ENCODE measurements around the gene HSD17B3. TPM values are rescaled to one million over a fixed set of nuclear protein-coding genes. Genes with fewer than 3 reads are reported as not detected.

HSD17B3 gene
- total and polyA plus RNA-seq, 2 experiments from 2014 or later: not detected

- no peaks in the 10 kb centered on the region for H4K20me1 ChIP-seq (replicated peaks; ENCODE audit: insufficient read depth)
- H3K9me2 ChIP-seq (ENCODE audit: insufficient read depth): peaks cover 9% of the 10 kb centered on the region; the same call in 1 of the 2 replicates
- H3K4me1 ChIP-seq (ENCODE audit: insufficient read depth): peaks cover 14% of the 10 kb centered on the region
- Mint-ChIP-seq H3K27me3 (ENCODE audit: insufficient read depth, low read depth, poor library complexity) (peaks cover 7% of the 10 kb centered on the region), H3K36me3 (ENCODE audit: low read depth) (peaks cover 13% of the 10 kb centered on the region), H3K27ac (no peak overlapping the region), H3K9me3 (peaks cover 10% of the 10 kb centered on the region; the same call in 2 of the 3 replicates), H3K4me1 (peaks cover 10% of the 10 kb centered on the region), H3K4me3 (no peak overlapping the region)
- H3K4me2 ChIP-seq: no peak overlapping the region
- H2AFZ ChIP-seq: peak overlapping the region; percentile 49; the same call in 1 of the 2 replicates
- H3K27ac ChIP-seq (ENCODE audit: low read depth): no peak overlapping the region
- no peaks in the 10 kb centered on the region for H3F3A ChIP-seq (replicated peaks; ENCODE audit: low read depth)
- H3K36me3 ChIP-seq (ENCODE audit: insufficient read depth): no peaks in the 10 kb centered on the region
- ATAC-seq (no peak), DNase-seq (ENCODE audit: low spot score) (no peak)
- H3K79me2 ChIP-seq (replicated peaks; ENCODE audit: insufficient read depth): no peaks in the 10 kb centered on the region
- no peak overlapping the region for H3K4me3 ChIP-seq
- no peak for TF ChIP-seq JUNB (IDR thresholded peaks at IDR 0.05; ENCODE audit: unreplicated experiment)
- TF ChIP-seq ZNF114 (CRISPR knock-in tag; IDR thresholded peaks at IDR 0.05): no peak
- TF ChIP-seq, protein P1, sequence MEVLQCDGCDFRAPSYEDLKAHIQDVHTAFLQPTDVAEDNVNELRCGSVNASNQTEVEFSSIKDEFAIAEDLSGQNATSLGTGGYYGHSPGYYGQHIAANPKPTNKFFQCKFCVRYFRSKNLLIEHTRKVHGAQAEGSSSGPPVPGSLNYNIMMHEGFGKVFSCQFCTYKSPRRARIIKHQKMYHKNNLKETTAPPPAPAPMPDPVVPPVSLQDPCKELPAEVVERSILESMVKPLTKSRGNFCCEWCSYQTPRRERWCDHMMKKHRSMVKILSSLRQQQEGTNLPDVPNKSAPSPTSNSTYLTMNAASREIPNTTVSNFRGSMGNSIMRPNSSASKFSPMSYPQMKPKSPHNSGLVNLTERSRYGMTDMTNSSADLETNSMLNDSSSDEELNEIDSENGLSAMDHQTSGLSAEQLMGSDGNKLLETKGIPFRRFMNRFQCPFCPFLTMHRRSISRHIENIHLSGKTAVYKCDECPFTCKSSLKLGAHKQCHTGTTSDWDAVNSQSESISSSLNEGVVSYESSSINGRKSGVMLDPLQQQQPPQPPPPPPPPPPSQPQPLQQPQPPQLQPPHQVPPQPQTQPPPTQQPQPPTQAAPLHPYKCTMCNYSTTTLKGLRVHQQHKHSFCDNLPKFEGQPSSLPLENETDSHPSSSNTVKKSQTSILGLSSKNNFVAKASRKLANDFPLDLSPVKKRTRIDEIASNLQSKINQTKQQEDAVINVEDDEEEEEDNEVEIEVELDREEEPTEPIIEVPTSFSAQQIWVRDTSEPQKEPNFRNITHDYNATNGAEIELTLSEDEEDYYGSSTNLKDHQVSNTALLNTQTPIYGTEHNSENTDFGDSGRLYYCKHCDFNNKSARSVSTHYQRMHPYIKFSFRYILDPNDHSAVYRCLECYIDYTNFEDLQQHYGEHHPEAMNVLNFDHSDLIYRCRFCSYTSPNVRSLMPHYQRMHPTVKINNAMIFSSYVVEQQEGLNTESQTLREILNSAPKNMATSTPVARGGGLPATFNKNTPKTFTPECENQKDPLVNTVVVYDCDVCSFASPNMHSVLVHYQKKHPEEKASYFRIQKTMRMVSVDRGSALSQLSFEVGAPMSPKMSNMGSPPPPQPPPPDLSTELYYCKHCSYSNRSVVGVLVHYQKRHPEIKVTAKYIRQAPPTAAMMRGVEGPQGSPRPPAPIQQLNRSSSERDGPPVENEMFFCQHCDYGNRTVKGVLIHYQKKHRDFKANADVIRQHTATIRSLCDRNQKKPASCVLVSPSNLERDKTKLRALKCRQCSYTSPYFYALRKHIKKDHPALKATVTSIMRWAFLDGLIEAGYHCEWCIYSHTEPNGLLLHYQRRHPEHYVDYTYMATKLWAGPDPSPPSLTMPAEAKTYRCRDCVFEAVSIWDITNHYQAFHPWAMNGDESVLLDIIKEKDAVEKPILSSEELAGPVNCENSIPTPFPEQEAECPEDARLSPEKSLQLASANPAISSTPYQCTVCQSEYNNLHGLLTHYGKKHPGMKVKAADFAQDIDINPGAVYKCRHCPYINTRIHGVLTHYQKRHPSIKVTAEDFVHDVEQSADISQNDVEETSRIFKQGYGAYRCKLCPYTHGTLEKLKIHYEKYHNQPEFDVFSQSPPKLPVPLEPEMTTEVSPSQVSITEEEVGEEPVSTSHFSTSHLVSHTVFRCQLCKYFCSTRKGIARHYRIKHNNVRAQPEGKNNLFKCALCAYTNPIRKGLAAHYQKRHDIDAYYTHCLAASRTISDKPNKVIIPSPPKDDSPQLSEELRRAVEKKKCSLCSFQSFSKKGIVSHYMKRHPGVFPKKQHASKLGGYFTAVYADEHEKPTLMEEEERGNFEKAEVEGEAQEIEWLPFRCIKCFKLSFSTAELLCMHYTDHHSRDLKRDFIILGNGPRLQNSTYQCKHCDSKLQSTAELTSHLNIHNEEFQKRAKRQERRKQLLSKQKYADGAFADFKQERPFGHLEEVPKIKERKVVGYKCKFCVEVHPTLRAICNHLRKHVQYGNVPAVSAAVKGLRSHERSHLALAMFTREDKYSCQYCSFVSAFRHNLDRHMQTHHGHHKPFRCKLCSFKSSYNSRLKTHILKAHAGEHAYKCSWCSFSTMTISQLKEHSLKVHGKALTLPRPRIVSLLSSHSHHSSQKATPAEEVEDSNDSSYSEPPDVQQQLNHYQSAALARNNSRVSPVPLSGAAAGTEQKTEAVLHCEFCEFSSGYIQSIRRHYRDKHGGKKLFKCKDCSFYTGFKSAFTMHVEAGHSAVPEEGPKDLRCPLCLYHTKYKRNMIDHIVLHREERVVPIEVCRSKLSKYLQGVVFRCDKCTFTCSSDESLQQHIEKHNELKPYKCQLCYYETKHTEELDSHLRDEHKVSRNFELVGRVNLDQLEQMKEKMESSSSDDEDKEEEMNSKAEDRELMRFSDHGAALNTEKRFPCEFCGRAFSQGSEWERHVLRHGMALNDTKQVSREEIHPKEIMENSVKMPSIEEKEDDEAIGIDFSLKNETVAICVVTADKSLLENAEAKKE (CRISPR knock-in tag; IDR thresholded peaks at IDR 0.05): no peak
- TF ChIP-seq, protein P2, sequence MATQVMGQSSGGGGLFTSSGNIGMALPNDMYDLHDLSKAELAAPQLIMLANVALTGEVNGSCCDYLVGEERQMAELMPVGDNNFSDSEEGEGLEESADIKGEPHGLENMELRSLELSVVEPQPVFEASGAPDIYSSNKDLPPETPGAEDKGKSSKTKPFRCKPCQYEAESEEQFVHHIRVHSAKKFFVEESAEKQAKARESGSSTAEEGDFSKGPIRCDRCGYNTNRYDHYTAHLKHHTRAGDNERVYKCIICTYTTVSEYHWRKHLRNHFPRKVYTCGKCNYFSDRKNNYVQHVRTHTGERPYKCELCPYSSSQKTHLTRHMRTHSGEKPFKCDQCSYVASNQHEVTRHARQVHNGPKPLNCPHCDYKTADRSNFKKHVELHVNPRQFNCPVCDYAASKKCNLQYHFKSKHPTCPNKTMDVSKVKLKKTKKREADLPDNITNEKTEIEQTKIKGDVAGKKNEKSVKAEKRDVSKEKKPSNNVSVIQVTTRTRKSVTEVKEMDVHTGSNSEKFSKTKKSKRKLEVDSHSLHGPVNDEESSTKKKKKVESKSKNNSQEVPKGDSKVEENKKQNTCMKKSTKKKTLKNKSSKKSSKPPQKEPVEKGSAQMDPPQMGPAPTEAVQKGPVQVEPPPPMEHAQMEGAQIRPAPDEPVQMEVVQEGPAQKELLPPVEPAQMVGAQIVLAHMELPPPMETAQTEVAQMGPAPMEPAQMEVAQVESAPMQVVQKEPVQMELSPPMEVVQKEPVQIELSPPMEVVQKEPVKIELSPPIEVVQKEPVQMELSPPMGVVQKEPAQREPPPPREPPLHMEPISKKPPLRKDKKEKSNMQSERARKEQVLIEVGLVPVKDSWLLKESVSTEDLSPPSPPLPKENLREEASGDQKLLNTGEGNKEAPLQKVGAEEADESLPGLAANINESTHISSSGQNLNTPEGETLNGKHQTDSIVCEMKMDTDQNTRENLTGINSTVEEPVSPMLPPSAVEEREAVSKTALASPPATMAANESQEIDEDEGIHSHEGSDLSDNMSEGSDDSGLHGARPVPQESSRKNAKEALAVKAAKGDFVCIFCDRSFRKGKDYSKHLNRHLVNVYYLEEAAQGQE (IDR thresholded peaks at IDR 0.05; ENCODE audit: unreplicated experiment): no peak
- TF ChIP-seq EZH2phosphoT487 (IDR thresholded peaks at IDR 0.05; ENCODE audit: unreplicated experiment): no peak
- TF ChIP-seq EZH2 (IDR thresholded peaks at IDR 0.05; ENCODE audit: low read depth, unreplicated experiment): no peak
- TF ChIP-seq POLR2AphosphoS5 (IDR thresholded peaks at IDR 0.05; ENCODE audit: low read depth): no peak
- no peak for TF ChIP-seq ZNF331 (CRISPR knock-in tag; IDR thresholded peaks at IDR 0.05; ENCODE audit: low read depth)
- no peak for TF ChIP-seq CREB1 (CRISPR knock-in tag; IDR thresholded peaks at IDR 0.05; ENCODE audit: low read depth)
- no peaks in the 10 kb centered on the region for H3K27me3 ChIP-seq (ENCODE audit: insufficient read depth)
Measured at GRCh38 chr9:96294159-96294545, 7.8 kb downstream of the HSD17B3 start.

Data from GM23338 (cell line).